WTC11 (cell line): ENCODE results near the gene CD200R1.

Source experiments
- NR3C1 ChIP-seq: sonication (generic); formaldehyde crosslinking; conservative IDR thresholded peaks from 2 replicates; pipeline ENCODE4 v1.8.1; 2023; ENCODE audit warnings: low read depth, mild to moderate bottlenecking, missing genetic modification reagents
- PRRX2 ChIP-seq: fragments of 250-450 bp; sonication (Bioruptor Pico); IDR thresholded peaks from 2 replicates; pipeline ENCODE4 v1.8.0; 2021; ENCODE audit warnings: mild to moderate bottlenecking
- TF ChIP-seq, protein P1 (sequence below): fragments of 200-600 bp; IDR thresholded peaks from 2 replicates; pipeline ENCODE4 v1.8.0; 2022; ENCODE audit warnings: antibody characterized with exemption
- TF ChIP-seq, protein P2 (sequence below): sonication (generic); formaldehyde crosslinking; IDR thresholded peaks from 2 replicates; pipeline ENCODE4 v1.8.0; 2022; ENCODE audit warnings: mild to moderate bottlenecking, missing genetic modification reagents
- TF ChIP-seq, protein P3 (sequence below): sonication (generic); formaldehyde crosslinking; conservative IDR thresholded peaks from 2 replicates; pipeline ENCODE4 v1.8.1; 2022; ENCODE audit warnings: mild to moderate bottlenecking, missing genetic modification reagents

DNA sequence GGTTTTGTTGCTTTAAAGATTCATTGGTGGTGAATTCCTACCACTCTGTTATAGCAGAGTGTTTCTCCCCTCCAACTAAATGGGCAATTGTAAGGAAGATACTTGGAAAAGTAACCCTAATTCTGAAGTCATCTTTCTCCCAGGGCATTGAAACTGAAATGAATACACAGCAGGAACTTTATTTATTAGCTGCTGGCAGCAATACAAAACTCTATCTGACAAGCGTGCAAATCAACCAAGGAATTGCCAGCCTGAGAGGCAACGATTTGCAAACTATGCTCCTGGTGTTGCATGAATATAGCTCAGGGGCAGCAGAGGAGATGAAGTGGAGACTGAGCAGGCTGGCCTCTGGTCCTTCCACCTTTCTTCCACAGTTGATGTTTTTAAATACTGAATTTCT, 48.9 kb downstream of the CD200R1 start:
- TF ChIP-seq, protein P1, sequence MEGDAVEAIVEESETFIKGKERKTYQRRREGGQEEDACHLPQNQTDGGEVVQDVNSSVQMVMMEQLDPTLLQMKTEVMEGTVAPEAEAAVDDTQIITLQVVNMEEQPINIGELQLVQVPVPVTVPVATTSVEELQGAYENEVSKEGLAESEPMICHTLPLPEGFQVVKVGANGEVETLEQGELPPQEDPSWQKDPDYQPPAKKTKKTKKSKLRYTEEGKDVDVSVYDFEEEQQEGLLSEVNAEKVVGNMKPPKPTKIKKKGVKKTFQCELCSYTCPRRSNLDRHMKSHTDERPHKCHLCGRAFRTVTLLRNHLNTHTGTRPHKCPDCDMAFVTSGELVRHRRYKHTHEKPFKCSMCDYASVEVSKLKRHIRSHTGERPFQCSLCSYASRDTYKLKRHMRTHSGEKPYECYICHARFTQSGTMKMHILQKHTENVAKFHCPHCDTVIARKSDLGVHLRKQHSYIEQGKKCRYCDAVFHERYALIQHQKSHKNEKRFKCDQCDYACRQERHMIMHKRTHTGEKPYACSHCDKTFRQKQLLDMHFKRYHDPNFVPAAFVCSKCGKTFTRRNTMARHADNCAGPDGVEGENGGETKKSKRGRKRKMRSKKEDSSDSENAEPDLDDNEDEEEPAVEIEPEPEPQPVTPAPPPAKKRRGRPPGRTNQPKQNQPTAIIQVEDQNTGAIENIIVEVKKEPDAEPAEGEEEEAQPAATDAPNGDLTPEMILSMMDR = no peak
- TF ChIP-seq NR3C1 (CRISPR knock-in tag) = no peak
- no peak for TF ChIP-seq PRRX2 (CRISPR knock-in tag)
- TF ChIP-seq, protein P2, sequence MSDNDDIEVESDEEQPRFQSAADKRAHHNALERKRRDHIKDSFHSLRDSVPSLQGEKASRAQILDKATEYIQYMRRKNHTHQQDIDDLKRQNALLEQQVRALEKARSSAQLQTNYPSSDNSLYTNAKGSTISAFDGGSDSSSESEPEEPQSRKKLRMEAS (CRISPR knock-in tag) = no peak
- TF ChIP-seq, protein P3, sequence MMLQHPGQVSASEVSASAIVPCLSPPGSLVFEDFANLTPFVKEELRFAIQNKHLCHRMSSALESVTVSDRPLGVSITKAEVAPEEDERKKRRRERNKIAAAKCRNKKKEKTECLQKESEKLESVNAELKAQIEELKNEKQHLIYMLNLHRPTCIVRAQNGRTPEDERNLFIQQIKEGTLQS (CRISPR knock-in tag) = no peak
